ENCODE data around the gene ZNF280A.
"Not testable (repeated sequence)": the region's sequence is repeated elsewhere in the genome, so short reads cannot be mapped to it uniquely, and the experiment has no call there.

- not testable (repeated sequence) for TF ChIP-seq CTCF, EP300, POLR2A (IDR thresholded peaks at IDR 0.05)
These were observed 12.5 kb upstream of the ZNF280A start for GRCh38 chr22:22532547-22533071.

Measured in ovary (tissue), 3 donors.